ENCODE results near the gene PPFIBP2.

The PPFIBP2 gene

GRCh38 chr11:7528514-7529049 lies 14.8 kb downstream of the PPFIBP2 start:
- no peak for DNase-seq

DNA sequence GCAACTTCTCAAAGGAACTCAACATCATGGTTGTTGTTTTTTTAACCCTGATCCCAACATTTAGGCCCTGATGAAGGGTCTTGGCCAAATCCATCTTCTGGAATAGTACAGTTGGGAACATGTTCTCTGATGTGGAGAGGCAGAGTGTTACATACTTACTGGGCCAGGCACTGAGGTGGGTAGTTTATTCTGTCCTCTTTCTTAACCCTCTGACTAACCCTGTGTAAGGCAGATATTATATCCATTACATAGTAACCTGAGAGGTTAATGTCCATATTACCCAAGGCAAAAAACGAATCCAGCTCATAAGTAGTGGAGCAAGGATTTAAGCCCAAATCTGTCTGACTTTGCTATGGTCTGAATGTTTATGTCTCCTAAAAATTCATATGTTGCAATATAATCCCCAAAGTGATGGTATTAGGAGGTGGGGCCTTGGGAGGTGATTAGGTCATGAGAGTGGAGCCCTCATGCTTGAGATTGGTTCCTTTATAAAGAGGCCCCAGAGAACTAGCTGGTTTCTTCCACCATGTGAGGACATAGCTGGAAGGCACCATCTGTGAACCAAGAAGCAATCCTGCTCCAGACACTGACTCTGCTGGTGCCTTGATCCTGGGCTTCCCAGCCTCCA lies 16.3 kb downstream of the PPFIBP2 start:
- no peak for DNase-seq

DNA sequence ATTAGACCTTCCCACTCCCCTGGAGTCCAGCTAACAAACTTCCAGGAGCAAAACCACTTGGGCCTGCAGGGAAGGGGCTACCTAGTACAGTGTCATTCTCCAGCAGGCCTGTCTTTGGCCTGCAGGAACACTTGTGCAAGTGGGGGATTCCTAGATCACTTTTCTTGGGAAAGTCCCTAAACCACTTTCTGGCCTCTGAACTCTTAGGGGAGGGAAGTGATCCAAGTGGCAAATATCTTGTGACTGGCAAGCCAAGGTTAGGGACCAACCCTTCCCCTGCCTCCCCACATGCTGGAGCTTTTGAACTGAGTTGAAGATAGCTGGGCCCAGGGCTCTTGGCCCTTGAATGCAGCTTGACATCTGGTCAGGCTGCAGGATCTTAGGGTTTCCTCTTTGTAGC lies 17.2 kb downstream of the PPFIBP2 start:
- no peak for DNase-seq

- DNase-seq = no peak
Measured at GRCh38 chr11:7532405-7533145, 18.8 kb downstream of the PPFIBP2 start.

- no peak for DNase-seq
Measured at GRCh38 chr11:7533199-7534041, 19.6 kb downstream of the PPFIBP2 start.

DNA sequence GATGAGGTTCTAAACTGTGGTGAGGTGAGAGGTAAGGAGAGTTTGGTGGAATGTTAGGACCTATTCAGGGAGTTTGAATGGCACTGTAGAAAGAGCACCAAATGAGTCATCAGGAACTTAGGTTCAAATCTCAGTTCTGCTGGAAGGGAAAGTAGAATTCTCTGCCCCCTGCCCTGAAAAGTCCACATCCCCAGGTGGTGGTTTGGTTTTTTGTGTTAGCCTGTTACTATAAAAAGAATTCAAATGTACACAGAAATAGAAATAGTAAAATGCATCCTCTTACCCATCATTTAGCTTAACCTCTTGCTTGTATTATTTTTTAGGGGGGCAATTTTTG lies 20.2 kb downstream of the PPFIBP2 start:
- DNase-seq = no peak

GRCh38 chr11:7536100-7536499 lies 22.3 kb downstream of the PPFIBP2 start:
- DNase-seq = no peak

GRCh38 chr11:7537265-7537664 lies 23.5 kb downstream of the PPFIBP2 start:
- no peak for DNase-seq

- no peak for DNase-seq
Measured at GRCh38 chr11:7538031-7538430, 24.2 kb downstream of the PPFIBP2 start.

GRCh38 chr11:7538466-7539454 lies 25.0 kb downstream of the PPFIBP2 start:
- no peak for DNase-seq

GRCh38 chr11:7540830-7541555 lies 27.2 kb downstream of the PPFIBP2 start:
- no peak for DNase-seq

GRCh38 chr11:7543302-7543701 lies 29.5 kb downstream of the PPFIBP2 start:
- DNase-seq = no peak

- DNase-seq = no peak
Measured at GRCh38 chr11:7544021-7544420, 30.2 kb downstream of the PPFIBP2 start.

DNA sequence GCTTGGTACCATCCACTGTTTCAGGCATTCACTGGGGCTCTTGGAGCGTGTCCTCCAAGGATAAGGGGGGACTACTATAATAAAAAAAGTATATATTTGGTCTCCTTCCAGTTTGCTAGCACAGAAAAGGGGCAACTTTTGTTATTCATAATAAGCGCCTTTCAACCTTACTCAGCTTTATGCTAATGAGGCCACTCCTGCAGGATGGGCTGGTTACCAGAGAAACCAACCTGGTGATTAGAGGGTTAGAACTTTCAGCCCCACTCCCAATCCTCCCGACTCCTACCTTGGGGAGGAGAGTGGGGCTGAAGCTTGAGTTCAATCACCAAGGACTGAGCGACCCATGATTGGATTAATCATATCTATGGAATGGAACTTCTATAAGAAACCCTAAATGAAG lies 31.8 kb downstream of the PPFIBP2 start:
- no peak for DNase-seq

- no peak for DNase-seq
Measured at GRCh38 chr11:7546324-7546791, 32.6 kb downstream of the PPFIBP2 start.

GRCh38 chr11:7547687-7548086 lies 33.9 kb downstream of the PPFIBP2 start:
- DNase-seq = no peak

DNA sequence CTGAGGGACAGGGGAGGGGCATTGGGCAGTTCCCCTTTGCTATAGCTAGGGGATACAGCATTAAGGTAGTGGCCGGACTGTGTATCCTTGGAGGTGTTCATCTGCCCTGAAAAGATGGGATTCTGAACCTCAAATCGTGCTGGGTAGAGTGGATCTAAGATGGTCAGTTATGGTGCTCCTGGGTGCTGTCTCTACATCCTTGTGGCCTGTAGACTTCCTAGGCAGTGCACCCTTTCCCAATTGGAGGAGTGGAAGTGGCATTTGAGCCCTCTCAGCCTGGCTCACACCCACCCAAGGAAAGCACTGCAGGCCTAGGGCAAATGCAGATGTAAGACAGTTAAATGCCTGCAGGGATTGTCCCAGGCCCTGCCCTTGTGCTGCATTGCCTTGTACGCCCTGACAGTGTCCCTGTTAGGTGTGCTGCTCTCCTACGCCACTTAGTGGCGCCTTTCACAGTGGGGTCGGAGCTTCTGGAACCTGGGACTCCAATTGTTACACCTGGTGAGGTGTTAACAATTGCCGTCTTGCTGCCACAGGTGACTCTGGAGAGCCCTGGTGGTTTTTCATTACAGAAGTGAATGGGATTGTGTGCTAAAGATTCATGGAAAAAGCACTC lies 35.0 kb downstream of the PPFIBP2 start:
- DNase-seq = no peak

DNA sequence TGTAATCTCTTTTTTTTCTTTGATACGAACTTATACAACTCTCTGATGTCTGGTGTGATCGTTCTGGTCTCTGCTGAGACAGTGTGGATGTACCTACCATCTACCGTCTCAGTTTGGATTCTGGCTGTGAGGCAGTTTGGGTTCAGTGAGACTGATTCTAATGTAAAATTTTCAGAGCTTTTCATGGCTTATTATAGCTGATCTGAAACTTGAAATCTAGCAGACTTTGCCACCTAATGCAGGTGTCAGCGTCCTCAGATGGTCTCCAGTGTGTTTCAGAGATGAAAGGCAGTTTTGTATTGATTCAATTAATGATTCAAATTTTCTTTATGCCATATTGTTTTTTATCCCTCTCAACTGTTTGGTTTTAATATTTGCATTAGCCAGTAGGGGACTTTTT lies 35.9 kb downstream of the PPFIBP2 start:
- no peak for DNase-seq

GRCh38 chr11:7551571-7551970 lies 37.8 kb downstream of the PPFIBP2 start:
- no peak for DNase-seq

GRCh38 chr11:7552666-7553065 lies 38.9 kb downstream of the PPFIBP2 start:
- no peak for DNase-seq

GRCh38 chr11:7555052-7555699 lies 41.4 kb downstream of the PPFIBP2 start:
- no peak for DNase-seq
